Tibial nerve (tissue), 4 donors: Measurements from ENCODE around the gene TXNL4B. TPM values are rescaled to one million over a fixed set of nuclear protein-coding genes. Genes with fewer than 3 reads are reported as not detected.
"Not testable (repeated sequence)": the region's sequence is repeated elsewhere in the genome, so short reads cannot be mapped to it uniquely, and the experiment has no call there.

ENCODE experiments used
- DNase-seq, 2 donors: peaks; one replicate each; pipeline ENCODE4 v3.0.0-alpha.2; 2019; ENCODE audit warnings: low spot score in 2 of 2
- H3K27ac ChIP-seq, 4 donors: fragments of 200-600 bp; sonication (generic) in 3 of 4; one replicate each; pipeline ENCODE4 v1.5.1; 2017 to 2019; ENCODE audit warnings: mild to moderate bottlenecking in 1 of 4
- H3K27me3 ChIP-seq, 2 donors: fragments of 200-600 bp; sonication (generic) in 1 of 2; one replicate each; pipeline versions ENCODE4 v1.5.1 to v1.6.0; 2017 to 2019
- H3K36me3 ChIP-seq, 3 donors: fragments of 200-600 bp; sonication (generic); one replicate each; pipeline ENCODE4 v1.5.1; 2018 to 2019
- H3K4me1 ChIP-seq, 4 donors: fragments of 200-600 bp; sonication (generic) in 3 of 4; one replicate each; pipeline ENCODE4 v1.5.1; 2017 to 2019
- H3K4me3 ChIP-seq, 4 donors: fragments of 200-600 bp; sonication (generic) in 3 of 4; one replicate each; pipeline ENCODE4 v1.5.1; 2017 to 2019; ENCODE audit warnings: mild to moderate bottlenecking in 1 of 4, moderate library complexity in 1 of 4
- H3K9me3 ChIP-seq, 4 donors: fragments of 200-600 bp; sonication (generic) in 3 of 4; one replicate each; pipeline ENCODE4 v1.5.1; 2017 to 2019
- EP300 ChIP-seq, 2 donors: sonication (generic); formaldehyde crosslinking; IDR thresholded peaks; one replicate each; pipeline ENCODE4 v1.6.1; 2017; ENCODE audit warnings: antibody characterized with exemption in 2 of 2, mild to moderate bottlenecking in 1 of 2
- POLR2A ChIP-seq, 2 donors: fragments of 450-650 bp; IDR thresholded peaks; one replicate each; pipeline ENCODE4 v1.6.1; 2017; ENCODE audit warnings: antibody characterized with exemption in 2 of 2, mild to moderate bottlenecking in 2 of 2, moderate library complexity in 2 of 2
- WGBS, 2 donors: methylation state at CpG; one replicate each; pipeline ENCODE4 v1.1.5; 2018; 5-methylcytosine and 5-hydroxymethylcytosine counted together
- total RNA-seq, 4 donors: library from RNA; depleted of rRNA; stranded (reverse); fragments of >200 nt; gene quantifications; one replicate each; pipeline ENCODE4 v1.1.0, GENCODE V29; 2016
- TF ChIP-seq, protein P1 (sequence below), 5 experiments: fragments of 200-600 bp in 3 of 5; fragments of 450-650 bp in 2 of 5; sonication (generic) in 3 of 5; IDR thresholded peaks; one replicate each; pipeline ENCODE4 v1.5.1; 2016 to 2019; ENCODE audit warnings: antibody characterized with exemption in 5 of 5, mild to moderate bottlenecking in 3 of 5, moderate library complexity in 2 of 5

Gene TXNL4B
- total RNA-seq, 4 donors from 2014 or later = 13.1 to 20.5 (median 15.5) TPM

DNA sequence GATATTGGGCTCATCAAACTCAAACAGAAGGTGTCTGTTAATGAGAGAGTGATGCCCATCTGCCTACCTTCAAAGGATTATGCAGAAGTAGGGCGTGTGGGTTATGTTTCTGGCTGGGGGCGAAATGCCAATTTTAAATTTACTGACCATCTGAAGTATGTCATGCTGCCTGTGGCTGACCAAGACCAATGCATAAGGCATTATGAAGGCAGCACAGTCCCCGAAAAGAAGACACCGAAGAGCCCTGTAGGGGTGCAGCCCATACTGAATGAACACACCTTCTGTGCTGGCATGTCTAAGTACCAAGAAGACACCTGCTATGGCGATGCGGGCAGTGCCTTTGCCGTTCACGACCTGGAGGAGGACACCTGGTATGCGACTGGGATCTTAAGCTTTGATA, 33.0 kb downstream of the TXNL4B start:
- 90 to 95% methylated on average over 9 of the region's 9 CpGs for WGBS, 2 donors
- Histone ChIP-seq H3K4me3 (no peak overlapping the region), H3K27ac (no peak overlapping the region), H3K36me3 (peaks cover 0 to 4% (median 0%) of the 10 kb centered on the region in 3 donors), H3K9me3 (no peaks in the 10 kb centered on the region), H3K27me3 (no peaks in the 10 kb centered on the region), H3K4me1 (no peaks in the 10 kb centered on the region)
- TF ChIP-seq POLR2A (IDR thresholded peaks at IDR 0.05) (no peak), EP300 (IDR thresholded peaks at IDR 0.05) (no peak)
- TF ChIP-seq, protein P1, sequence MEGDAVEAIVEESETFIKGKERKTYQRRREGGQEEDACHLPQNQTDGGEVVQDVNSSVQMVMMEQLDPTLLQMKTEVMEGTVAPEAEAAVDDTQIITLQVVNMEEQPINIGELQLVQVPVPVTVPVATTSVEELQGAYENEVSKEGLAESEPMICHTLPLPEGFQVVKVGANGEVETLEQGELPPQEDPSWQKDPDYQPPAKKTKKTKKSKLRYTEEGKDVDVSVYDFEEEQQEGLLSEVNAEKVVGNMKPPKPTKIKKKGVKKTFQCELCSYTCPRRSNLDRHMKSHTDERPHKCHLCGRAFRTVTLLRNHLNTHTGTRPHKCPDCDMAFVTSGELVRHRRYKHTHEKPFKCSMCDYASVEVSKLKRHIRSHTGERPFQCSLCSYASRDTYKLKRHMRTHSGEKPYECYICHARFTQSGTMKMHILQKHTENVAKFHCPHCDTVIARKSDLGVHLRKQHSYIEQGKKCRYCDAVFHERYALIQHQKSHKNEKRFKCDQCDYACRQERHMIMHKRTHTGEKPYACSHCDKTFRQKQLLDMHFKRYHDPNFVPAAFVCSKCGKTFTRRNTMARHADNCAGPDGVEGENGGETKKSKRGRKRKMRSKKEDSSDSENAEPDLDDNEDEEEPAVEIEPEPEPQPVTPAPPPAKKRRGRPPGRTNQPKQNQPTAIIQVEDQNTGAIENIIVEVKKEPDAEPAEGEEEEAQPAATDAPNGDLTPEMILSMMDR (IDR thresholded peaks at IDR 0.05) = no peak
- DNase-seq = no peak

DNA sequence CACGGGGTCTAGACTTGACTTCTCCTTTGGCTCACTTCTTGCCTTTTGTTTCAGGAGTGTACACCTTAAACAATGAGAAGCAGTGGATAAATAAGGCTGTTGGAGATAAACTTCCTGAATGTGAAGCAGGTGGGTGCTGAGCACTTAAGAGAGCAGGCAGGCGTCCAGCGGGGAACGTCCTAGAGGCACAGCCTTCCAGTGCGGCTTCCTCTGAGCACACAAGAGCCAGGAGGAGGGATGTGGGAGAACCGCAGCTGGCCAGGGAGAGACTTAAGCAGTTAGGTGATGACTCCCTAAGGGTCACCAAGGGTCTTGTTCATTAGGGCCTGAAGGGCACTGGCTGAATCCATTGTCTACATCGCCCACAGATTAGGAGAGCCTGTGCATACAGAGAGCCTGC, 34.4 kb downstream of the TXNL4B start:
- H3K36me3 ChIP-seq, DNase-seq: not testable (repeated sequence)
- 64 to 73% methylated on average over 7 of the region's 7 CpGs for WGBS, 2 donors

DNA sequence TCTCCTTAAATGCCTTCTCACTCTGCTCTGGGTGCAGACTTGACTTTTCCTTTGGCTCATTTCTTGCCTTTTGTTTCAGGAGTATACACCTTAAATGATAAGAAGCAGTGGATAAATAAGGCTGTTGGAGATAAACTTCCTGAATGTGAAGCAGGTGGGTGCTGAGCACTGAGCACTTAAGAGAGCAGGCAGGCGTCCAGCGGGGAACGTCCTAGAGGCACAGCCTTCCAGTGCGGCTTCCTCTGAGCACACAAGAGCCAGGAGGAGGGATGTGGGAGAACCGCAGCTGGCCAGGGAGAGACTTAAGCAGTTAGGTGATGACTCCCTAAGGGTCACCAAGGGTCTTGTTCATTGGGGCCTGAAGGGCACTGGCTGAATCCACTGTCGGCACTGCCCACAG, 36.1 kb downstream of the TXNL4B start:
- not testable (repeated sequence) for H3K9me3 ChIP-seq, H3K36me3 ChIP-seq, DNase-seq, H3K4me1 ChIP-seq, H3K27ac ChIP-seq, H3K4me3 ChIP-seq, H3K27me3 ChIP-seq
- WGBS, 2 donors = 60% methylated on average over 1 of the region's 6 CpGs; no CpG with 5 or more reads in 1 of the 2 donors

More for the DNA sequence above, 34.4 kb downstream of the TXNL4B start:
- not testable (repeated sequence) for H3K9me3 ChIP-seq, H3K27ac ChIP-seq, H3K27me3 ChIP-seq, H3K4me3 ChIP-seq, H3K4me1 ChIP-seq

DNA sequence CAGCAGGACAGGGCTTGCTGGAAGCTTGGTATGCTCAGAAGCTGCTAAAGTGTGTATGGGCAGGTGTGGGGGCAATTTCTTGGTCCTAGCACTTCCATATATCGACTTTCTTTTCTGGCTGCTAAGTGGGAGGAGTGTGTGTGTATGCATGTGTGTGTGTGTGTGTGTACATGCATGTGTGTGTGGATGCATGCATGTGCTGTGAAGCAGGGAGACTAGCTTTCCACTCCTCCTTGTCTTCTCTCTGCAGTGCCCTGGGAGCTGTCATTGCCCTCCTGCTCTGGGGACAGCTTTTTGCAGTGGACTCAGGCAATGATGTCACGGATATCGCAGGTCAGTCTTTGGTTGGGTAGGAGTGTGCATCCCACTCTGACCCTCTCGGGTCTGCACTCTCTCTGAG, 37.5 kb downstream of the TXNL4B start:
- Histone ChIP-seq H3K9me3 (no peaks in the 10 kb centered on the region), H3K4me1 (no peaks in the 10 kb centered on the region), H3K36me3 (peaks cover 0 to 4% (median 0%) of the 10 kb centered on the region in 3 donors), H3K4me3 (no peak overlapping the region), H3K27me3 (no peaks in the 10 kb centered on the region), H3K27ac (no peak overlapping the region)
- TF ChIP-seq, protein P1 (IDR thresholded peaks at IDR 0.05) = no peak
- TF ChIP-seq EP300 (IDR thresholded peaks at IDR 0.05) (no peak), POLR2A (IDR thresholded peaks at IDR 0.05) (no peak)
- DNase-seq = no peak
- WGBS, 2 donors = 80 to 87% methylated on average over 4 of the region's 4 CpGs

DNA sequence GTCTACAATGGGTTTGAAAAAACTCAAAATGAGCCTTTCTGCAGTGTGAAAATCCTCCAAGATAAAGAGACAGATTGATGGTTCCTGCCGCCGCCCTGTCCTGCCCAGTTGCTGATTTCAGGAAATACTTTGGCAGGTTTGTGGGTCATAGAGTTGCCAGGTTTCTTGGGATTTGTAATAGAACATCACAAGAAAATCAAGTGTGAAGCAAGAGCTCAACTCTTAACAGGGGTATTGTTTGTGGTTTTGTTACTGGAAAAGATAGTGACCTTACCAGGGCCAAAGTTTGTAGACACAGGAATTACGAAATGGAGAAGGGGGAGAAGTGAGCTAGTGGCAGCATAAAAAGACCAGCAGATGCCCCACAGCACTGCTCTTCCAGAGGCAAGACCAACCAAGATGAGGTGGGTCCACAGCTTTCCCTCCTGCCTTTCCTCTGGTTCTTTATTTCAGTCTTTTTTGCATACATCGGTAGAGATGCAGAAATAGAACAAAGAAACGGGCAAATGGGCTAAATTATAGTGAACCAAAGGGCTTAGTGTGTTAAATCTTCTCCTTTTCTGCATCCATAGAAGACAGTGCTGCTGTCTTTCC, 39.1 kb downstream of the TXNL4B start, which contains the start of gene HP:
HP (plus strand) TSS at position 252 of the 594 bp plus-strand sequence; CDS start at position 400, 148 bp downstream.
- not testable (repeated sequence) for H3K27ac ChIP-seq, H3K4me1 ChIP-seq, H3K9me3 ChIP-seq, H3K27me3 ChIP-seq, H3K36me3 ChIP-seq, H3K4me3 ChIP-seq
- TF ChIP-seq EP300 (IDR thresholded peaks at IDR 0.05) = peak in 1 of 2 donors; percentile 36
- 82% methylated on average over 5 of the region's 5 CpGs for WGBS, 2 donors
- DNase-seq = peak in 1 of 2 donors; percentile 40

DNA sequence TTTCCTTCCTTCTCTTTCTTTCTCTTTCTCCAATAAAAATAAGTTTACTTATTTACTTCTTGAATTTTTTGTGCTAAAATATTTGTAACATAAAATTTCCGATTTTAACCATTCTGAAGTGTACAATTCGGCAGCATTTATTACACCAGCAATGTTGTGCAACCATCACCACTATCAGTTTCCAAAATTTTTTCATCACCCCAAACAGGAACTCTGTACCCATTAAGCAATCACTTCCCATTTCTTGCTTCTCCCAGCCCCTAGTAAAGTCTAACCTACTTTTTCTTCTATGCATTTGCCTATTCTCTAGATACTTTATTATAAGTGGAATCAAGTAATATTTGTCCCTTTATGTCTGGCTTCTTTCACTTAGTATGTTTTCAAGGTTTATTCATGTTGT, 41.6 kb downstream of the TXNL4B start:
- no peak for DNase-seq
- Histone ChIP-seq H3K9me3 (peaks cover 0 to 8% (median 0%) of the 10 kb centered on the region in 4 donors), H3K4me1 (no peaks in the 10 kb centered on the region), H3K36me3 (peaks cover 0 to 9% (median 0%) of the 10 kb centered on the region in 3 donors), H3K27ac (no peak overlapping the region), H3K27me3 (no peaks in the 10 kb centered on the region), H3K4me3 (no peak overlapping the region)
- TF ChIP-seq EP300 (IDR thresholded peaks at IDR 0.05) (peak in 1 of 2 donors; percentile 53), POLR2A (IDR thresholded peaks at IDR 0.05) (no peak)
- WGBS, 2 donors = 76 to 82% methylated on average over 2 of the region's 2 CpGs

DNA sequence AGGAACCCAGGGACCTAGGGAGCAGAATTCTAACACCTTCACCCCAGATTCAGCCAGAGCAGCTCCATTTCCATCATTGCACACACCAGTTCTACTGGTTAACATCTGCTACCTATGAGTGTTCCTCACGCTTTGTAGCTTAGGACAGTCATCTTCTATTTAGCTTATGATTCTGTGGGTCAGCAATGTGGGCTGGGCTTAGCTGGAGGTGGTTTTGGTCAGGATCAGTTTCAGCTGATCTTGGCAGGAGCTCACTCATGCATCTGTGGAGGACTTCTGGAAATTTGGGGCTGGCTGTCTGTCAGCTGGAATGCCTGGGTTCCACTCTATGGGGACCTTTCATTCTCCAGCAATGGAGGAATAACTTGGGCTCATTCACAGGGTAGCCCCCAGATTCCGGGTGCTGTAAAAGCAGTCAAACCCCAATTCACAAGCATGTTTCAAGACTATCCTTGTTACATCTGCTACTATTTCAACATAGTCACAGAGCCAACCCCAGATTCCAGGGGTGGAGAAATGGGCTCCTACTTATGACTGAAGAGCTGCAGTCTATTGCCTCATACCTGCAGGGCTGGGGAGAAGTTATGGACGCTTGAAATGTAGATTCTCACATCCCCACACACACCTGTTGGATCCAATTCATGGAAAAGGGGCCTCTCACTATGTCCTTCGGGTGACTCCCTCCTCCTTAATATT, 42.5 kb downstream of the TXNL4B start:
- WGBS, 2 donors = 81 to 88% methylated on average over 4 of the region's 4 CpGs
- Histone ChIP-seq H3K9me3 (peaks cover 0 to 8% (median 0%) of the 10 kb centered on the region in 4 donors), H3K4me1 (no peaks in the 10 kb centered on the region), H3K36me3 (peaks cover 0 to 9% (median 0%) of the 10 kb centered on the region in 3 donors), H3K4me3 (no peak overlapping the region), H3K27ac (no peak overlapping the region), H3K27me3 (no peaks in the 10 kb centered on the region)
- TF ChIP-seq POLR2A (IDR thresholded peaks at IDR 0.05) = no peak
- no peak for TF ChIP-seq EP300 (IDR thresholded peaks at IDR 0.05)
- TF ChIP-seq, protein P1 (IDR thresholded peaks at IDR 0.05) = no peak
- DNase-seq = peak in 1 of 2 donors; percentile 26
